ENCODE measurements around the gene RBM6.

The RBM6 gene

DNA sequence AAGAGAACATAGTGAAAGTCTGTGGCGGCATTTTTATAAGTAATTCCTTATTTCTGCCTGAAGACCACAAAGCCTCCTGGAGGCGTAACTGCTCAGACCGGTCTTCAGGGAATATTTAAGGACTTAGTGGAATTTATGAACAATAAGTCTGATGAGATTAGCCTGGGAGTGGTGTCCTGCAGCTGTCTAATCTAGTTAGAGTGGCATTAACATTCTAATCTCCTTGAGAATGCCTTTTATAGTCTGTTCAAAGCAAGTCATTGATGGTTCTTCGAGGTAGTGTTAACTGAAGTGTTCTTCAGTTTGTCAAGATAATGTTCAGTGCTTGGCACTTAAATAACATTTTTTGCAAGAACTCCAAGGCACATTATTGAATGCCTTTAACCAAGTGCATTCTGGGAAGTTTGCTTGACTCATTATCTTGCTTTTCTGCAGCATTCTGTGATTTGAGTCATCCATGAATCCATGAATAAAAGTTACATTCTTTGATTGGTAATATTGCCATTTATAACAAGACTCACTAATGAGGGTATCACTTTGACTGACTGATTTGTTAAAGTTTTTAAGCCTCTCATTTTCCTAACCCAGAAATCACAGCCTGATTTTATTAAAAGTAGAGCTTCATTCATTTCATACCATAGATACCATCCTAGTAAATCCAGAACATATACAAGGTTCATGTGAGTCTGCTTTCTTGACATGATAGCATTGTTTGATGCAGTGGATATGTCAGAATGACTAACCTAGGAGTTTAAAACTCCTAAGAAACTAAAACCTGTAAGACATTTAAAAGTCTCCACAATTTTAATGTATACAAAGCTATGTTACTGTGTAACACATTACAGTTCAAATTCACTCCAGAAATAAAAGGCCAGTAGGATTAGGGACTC, 161.3 kb downstream of the RBM6 start:
- CTCF ChIA-PET = interaction anchor here (0.6 to 0.8 kb wide), 2 partner anchors 20 to 201 kb away, joined by 3 read pairs; no protein-coding TSS in a partner anchor
- H3K4me3 ChIP-seq (ENCODE audit: low read depth, low read length) = no peak overlapping the region
- POLR2A ChIA-PET = no interaction called here
- 0 out of 2 replicates have a peak overlapping the region, but pooled peaks have one; percentile 4 for H3K27ac ChIP-seq (ENCODE audit: extremely low read depth, low read depth, low read length)
- TF ChIP-seq ZNF416 (tag by site-specific recombination; IDR thresholded peaks at IDR 0.05) (no peak), ZNF433 (tag by site-specific recombination; IDR thresholded peaks at IDR 0.05; ENCODE audit: low read depth) (no peak), ZNF292 (tag by site-specific recombination; IDR thresholded peaks at IDR 0.05; ENCODE audit: borderline replicate concordance, low read depth) (no peak), ZFP41 (tag by site-specific recombination; IDR thresholded peaks at IDR 0.05; ENCODE audit: borderline replicate concordance) (no peak), PBX3 (CRISPR knock-in tag; IDR thresholded peaks at IDR 0.05) (no peak), ZNF514 (tag by site-specific recombination; IDR thresholded peaks at IDR 0.05) (no peak), YY2 (tag by site-specific recombination; IDR thresholded peaks at IDR 0.05) (no peak), ZNF529 (tag by site-specific recombination; IDR thresholded peaks at IDR 0.05; ENCODE audit: insufficient replicate concordance) (no peak), ZNF248 (tag by site-specific recombination; IDR thresholded peaks at IDR 0.05) (no peak), ZNF24 (tag by site-specific recombination; IDR thresholded peaks at IDR 0.05) (no peak)
- peaks cover 77 to 97% of the 10 kb centered on the region in 2 experiments for H3K36me3 ChIP-seq (ENCODE audit: control insufficient read depth in 2 of 2, insufficient read depth in 1 of 2, low read length in 2 of 2)
- no peaks in the 10 kb centered on the region for H3K9me3 ChIP-seq (ENCODE audit: control insufficient read depth, insufficient read depth, low read depth, low read length)
- H3K4me1 ChIP-seq (ENCODE audit: control insufficient read depth, insufficient read depth, low read length) = no peaks in the 10 kb centered on the region

DNA sequence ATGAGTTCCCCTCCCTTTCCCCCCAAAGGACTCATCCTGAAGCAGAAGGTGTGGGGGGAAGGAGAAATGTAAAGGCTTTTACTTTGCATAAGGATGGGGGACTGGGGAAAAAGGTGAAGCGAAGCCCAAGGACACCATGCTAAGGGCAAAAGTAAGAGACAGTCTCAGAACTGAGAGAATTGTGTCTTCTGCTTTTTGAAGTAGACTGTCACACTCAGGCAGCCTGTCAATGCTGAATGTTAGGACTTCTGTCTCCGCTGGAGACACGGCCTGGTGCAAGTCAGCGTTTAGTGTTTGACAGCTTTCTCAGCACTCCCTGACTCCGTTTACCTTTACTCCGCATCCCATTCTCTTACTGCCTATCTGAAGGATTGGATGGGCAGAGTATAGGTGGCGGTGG, 162.6 kb downstream of the RBM6 start:
- POLR2A ChIA-PET = interaction anchor here (0.6 kb wide), 1 partner anchor 173 kb away, joined by 3 read pairs; the partner anchor contains the start of gene MON1A

DNA sequence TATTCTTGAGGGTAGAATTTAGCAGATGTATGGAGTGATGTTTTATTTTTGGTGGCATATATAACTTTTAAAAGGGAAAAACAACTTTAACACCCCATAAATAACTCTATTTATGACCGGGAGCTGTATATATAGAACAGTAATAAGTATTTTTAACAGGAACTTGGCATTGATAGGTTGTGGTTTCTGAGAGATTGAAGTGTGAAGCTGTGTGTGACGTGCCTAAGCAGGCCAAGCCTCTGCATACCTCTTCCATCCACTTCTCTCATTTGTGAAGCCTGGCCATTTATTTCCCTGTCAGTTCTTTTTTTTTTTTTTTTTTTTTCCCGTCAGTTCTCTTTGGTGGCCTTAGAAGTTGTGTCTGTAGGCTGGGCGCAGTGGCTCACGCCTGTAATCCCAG, 171.8 kb downstream of the RBM6 start:
- CTCF ChIA-PET = interaction anchor here (0.7 to 1.0 kb wide), 2 partner anchors 10 to 22 kb away, joined by 3 read pairs; no protein-coding TSS in a partner anchor
- H3K36me3 ChIP-seq (ENCODE audit: control insufficient read depth in 2 of 2, insufficient read depth in 1 of 2, low read length in 2 of 2) = peaks cover 62 to 98% of the 10 kb centered on the region in 2 experiments
- no peak overlapping the region for H3K27ac ChIP-seq (ENCODE audit: extremely low read depth, low read depth, low read length)
- no peaks in the 10 kb centered on the region for H3K9me3 ChIP-seq (ENCODE audit: control insufficient read depth, insufficient read depth, low read depth, low read length)
- no peaks in the 10 kb centered on the region for H3K4me1 ChIP-seq (ENCODE audit: control insufficient read depth, insufficient read depth, low read length)
- POLR2A ChIA-PET = no interaction called here
- no peak overlapping the region for H3K4me3 ChIP-seq (ENCODE audit: low read depth, low read length)
- TF ChIP-seq ZFP69B (tag by site-specific recombination; IDR thresholded peaks at IDR 0.05) (no peak), ZNF19 (tag by site-specific recombination; IDR thresholded peaks at IDR 0.05; ENCODE audit: low read depth) (no peak), ZBTB8A (tag by site-specific recombination; IDR thresholded peaks at IDR 0.05) (no peak), ZBTB48 (tag by site-specific recombination; IDR thresholded peaks at IDR 0.05) (no peak), ZNF266 (tag by site-specific recombination; IDR thresholded peaks at IDR 0.05; ENCODE audit: low read depth) (no peak), ZNF221 (tag by site-specific recombination; IDR thresholded peaks at IDR 0.05; ENCODE audit: borderline replicate concordance) (no peak), ZNF211 (tag by site-specific recombination; IDR thresholded peaks at IDR 0.05; ENCODE audit: low read depth) (no peak), ZNF510 (tag by site-specific recombination; IDR thresholded peaks at IDR 0.05; ENCODE audit: insufficient replicate concordance) (no peak)
- TF ChIP-seq, protein P1, sequence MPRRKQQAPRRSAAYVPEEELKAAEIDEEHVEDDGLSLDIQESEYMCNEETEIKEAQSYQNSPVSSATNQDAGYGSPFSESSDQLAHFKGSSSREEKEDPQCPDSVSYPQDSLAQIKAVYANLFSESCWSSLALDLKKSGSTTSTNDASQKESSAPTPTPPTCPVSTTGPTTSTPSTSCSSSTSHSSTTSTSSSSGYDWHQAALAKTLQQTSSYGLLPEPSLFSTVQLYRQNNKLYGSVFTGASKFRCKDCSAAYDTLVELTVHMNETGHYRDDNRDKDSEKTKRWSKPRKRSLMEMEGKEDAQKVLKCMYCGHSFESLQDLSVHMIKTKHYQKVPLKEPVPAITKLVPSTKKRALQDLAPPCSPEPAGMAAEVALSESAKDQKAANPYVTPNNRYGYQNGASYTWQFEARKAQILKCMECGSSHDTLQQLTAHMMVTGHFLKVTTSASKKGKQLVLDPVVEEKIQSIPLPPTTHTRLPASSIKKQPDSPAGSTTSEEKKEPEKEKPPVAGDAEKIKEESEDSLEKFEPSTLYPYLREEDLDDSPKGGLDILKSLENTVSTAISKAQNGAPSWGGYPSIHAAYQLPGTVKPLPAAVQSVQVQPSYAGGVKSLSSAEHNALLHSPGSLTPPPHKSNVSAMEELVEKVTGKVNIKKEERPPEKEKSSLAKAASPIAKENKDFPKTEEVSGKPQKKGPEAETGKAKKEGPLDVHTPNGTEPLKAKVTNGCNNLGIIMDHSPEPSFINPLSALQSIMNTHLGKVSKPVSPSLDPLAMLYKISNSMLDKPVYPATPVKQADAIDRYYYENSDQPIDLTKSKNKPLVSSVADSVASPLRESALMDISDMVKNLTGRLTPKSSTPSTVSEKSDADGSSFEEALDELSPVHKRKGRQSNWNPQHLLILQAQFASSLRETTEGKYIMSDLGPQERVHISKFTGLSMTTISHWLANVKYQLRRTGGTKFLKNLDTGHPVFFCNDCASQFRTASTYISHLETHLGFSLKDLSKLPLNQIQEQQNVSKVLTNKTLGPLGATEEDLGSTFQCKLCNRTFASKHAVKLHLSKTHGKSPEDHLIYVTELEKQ (tag by site-specific recombination; IDR thresholded peaks at IDR 0.05; ENCODE audit: borderline replicate concordance) = no peak

More for the DNA sequence above, 162.6 kb downstream of the RBM6 start:
- no peaks in the 10 kb centered on the region for H3K9me3 ChIP-seq (ENCODE audit: control insufficient read depth, insufficient read depth, low read depth, low read length)
- H3K36me3 ChIP-seq (ENCODE audit: control insufficient read depth in 2 of 2, insufficient read depth in 1 of 2, low read length in 2 of 2) = peaks cover 75 to 97% of the 10 kb centered on the region in 2 experiments
- CTCF ChIA-PET = interaction anchor here (0.6 kb wide), 1 partner anchor 19 kb away, joined by 4 read pairs; no protein-coding TSS in a partner anchor
- no peaks in the 10 kb centered on the region for H3K4me1 ChIP-seq (ENCODE audit: control insufficient read depth, insufficient read depth, low read length)
- H3K4me3 ChIP-seq (ENCODE audit: low read depth, low read length) = no peak overlapping the region
- TF ChIP-seq ZNF777 (tag by site-specific recombination; IDR thresholded peaks at IDR 0.05; ENCODE audit: borderline replicate concordance) = no peak
- TF ChIP-seq ZNF239 (tag by site-specific recombination; IDR thresholded peaks at IDR 0.05) = no peak
- TF ChIP-seq TRIM28 (IDR thresholded peaks at IDR 0.05; ENCODE audit: borderline replicate concordance, low read length) = no peak
- TF ChIP-seq, protein P2, sequence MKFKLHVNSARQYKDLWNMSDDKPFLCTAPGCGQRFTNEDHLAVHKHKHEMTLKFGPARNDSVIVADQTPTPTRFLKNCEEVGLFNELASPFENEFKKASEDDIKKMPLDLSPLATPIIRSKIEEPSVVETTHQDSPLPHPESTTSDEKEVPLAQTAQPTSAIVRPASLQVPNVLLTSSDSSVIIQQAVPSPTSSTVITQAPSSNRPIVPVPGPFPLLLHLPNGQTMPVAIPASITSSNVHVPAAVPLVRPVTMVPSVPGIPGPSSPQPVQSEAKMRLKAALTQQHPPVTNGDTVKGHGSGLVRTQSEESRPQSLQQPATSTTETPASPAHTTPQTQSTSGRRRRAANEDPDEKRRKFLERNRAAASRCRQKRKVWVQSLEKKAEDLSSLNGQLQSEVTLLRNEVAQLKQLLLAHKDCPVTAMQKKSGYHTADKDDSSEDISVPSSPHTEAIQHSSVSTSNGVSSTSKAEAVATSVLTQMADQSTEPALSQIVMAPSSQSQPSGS (tag by site-specific recombination; IDR thresholded peaks at IDR 0.05; ENCODE audit: low read depth) = no peak
- TF ChIP-seq ZFP3 (tag by site-specific recombination; IDR thresholded peaks at IDR 0.05; ENCODE audit: low read depth) = no peak
- no peak for TF ChIP-seq ZNF433 (tag by site-specific recombination; IDR thresholded peaks at IDR 0.05; ENCODE audit: low read depth)
- TF ChIP-seq ZBTB1 (tag by site-specific recombination; IDR thresholded peaks at IDR 0.05) = no peak
- TF ChIP-seq ZNF138 (tag by site-specific recombination; IDR thresholded peaks at IDR 0.05; ENCODE audit: borderline replicate concordance) = no peak
- no peak for TF ChIP-seq ZNF596 (tag by site-specific recombination; IDR thresholded peaks at IDR 0.05)
- no peak for TF ChIP-seq ZFP37 (tag by site-specific recombination; IDR thresholded peaks at IDR 0.05)
- TF ChIP-seq BCL11B (tag by site-specific recombination; IDR thresholded peaks at IDR 0.05; ENCODE audit: low read depth) = no peak
- no peak for TF ChIP-seq ZNF658 (tag by site-specific recombination; IDR thresholded peaks at IDR 0.05)
- H3K27ac ChIP-seq (ENCODE audit: extremely low read depth, low read depth, low read length) = 0 out of 2 replicates have a peak overlapping the region, but pooled peaks have one; percentile 9

Data from HEK293 (cell line).